HL-60/S4 treated with phorbol 12-myristate 13-acetate at 8.2 ng/mL for 4 days and 3 days (cell line): Measurements from ENCODE around the gene TPSAB1.
"Not testable (repeated sequence)": the region's sequence is repeated elsewhere in the genome, so short reads cannot be mapped to it uniquely, and the experiment has no call there.

ENCODE experiments used
- in situ Hi-C: fragments of 300-500 bp; cut with MboI; formaldehyde crosslinking; loops from 2 replicates; pipeline ENCODE4 v1.15.0; 2022; ENCODE audit warnings: low sequenced_read_pairs

The TPSAB1 gene

DNA sequence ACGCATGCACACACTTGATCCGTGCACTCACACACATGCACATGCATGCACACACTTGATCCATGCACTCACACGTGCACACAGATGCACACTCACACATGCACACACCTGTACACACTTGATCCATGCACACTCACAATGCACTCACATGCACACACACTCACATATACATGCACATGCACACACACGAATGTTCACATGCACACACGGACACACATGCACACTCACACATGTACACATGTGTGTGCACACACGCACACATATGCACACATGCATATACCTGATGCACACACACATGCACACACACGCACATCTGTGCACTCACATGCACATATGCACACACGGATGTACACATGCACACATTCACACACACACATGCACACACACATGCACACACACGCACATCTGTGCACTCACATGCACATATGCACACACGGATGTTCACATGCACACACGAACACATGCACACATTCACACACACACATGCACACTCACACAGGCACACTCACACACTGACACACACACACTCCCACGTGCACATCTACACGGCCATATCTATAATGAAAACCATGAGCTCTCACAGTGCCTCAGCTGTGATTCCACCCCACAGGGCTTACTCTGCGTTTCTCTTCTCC, 7.5 kb downstream of the TPSAB1 start:
- in situ Hi-C loops, result not testable (repeated sequence)

DNA sequence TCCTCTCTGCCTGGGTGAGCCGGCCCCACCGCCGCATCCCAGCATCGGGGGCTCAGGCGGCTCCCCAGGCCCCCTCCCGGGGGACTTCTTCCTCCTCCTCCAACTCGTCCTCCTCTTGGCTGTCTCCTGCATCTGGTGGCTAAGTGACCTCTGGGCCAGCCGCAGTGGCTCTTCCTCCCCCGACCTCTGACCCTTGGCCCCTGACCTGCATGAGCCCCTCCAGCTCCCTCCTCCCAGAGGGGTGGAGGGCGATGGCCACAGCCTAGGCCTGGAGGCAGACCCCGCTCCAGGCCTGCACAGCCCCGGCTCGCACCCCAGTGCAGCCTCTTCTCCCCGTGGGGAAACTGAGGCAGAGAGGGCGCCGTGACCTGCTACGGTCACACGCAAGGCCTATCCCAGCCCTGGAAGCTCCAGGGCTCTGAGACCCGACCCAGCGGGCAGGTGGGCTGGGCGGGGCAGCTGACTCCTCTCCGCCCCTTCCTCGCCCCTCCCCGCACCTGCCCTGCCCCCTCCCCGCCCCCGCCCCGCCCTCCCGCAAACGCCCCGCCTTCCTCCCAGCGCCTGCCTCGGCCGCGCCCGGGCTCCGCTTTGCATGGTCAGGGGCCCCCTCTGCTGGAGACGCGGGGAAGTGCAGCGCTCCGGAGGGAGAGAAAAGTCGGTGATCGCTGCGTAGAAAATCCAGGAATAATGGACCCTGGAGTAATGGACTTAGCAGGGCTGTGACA, 8.7 kb downstream of the TPSAB1 start:
- in situ Hi-C loops, result not testable (repeated sequence)

DNA sequence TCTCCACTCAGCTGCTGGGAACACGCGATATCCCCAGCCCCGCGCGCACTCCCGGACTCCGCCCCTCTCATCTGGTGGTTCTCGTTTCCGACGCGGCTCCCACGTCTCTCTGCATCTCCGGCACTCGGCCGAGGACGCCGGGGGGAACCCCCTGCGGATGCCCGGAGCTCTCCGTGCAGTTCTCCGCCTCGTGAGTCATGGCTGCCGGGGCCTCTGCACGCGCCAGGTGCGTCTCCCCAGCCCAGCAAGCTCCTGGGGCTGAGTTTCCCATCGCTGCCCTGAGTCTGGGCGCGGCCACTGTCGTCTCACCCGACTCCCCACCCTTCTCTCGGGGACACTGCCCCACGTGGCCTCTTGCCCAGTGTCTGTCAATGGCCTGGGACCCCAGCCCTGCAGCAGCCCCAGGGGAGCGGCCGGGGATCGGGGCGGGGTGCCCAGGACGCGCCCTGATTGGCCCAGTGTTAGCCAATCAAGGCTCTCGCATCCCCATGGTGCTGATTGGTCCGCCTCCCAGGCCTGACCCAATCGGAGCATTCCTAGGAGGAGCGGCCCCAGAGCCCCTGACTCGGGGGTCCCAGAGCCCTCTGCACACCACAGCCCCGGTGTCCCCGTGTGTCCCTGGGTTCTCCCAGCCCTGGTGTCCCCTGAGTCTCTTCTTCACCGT, 13.3 kb downstream of the TPSAB1 start:
- in situ Hi-C loops, result not testable (repeated sequence)

DNA sequence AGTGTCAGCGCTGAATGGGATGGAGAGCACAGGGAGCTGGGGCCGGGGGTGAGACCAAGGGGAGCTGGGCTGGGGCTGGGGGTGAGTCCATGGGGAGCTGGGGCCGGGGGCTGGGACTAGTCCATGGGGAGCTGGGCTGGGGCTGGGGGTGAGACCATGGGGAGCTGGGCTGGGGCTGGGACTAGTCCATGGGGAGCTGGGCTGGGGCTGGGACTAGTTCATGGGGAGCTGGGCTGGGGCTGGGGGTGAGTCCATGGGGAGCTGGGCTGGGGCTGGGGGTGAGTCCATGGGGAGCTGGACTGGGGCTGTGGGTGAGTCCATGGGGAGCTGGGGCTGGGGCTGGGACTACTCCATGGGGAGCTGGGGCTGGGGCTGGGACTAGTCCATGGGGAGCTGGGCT, 14.3 kb downstream of the TPSAB1 start:
- in situ Hi-C loops, result not testable (repeated sequence)

DNA sequence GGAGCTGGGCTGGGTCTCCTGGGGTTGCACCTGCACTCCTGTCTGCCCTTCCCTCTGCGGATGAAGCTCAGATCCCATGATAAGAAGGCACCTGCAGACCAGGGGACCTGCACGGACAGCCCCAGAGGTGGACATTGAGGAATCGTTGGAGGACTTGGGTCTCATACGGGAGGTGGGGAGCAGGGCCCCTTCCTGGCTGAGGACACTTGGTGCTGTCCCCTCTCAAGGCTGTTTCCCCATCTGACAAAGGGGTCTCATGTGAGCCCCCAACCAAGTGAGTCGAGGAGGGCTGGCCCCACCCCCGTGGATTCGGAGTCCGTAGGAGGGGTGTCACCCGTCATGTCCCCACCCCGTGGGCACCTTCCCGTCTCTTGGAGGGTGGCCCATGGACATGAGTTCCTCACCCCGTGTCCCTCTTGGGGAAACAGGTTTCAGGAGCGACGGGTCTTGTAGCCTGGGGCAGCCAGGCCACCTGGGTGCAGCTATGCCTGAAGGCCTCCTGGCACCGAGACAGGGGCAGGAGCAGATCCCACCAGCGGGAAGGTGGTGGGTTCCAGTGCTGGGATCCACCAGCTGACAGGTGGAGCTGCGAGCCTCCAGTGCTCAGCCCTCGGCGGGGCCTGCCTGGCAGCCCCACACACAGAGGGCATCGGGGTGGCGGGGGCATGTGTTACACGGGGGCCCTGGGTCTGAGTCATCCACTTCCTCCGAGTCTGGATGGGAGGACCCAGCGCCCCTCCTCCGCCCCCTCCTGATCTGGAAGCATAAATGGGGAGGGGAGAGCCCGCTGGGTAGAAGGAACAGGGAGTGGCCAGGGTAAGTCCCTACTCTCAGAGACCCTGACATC, 15.0 kb downstream of the TPSAB1 start, which contains the start of gene TPSD1:
Gene TPSD1 (plus strand): TSS at position 794 of the 847 bp plus-strand sequence. CDS start 212 bp downstream, outside the sequence.
- in situ Hi-C loops, result not testable (repeated sequence)

DNA sequence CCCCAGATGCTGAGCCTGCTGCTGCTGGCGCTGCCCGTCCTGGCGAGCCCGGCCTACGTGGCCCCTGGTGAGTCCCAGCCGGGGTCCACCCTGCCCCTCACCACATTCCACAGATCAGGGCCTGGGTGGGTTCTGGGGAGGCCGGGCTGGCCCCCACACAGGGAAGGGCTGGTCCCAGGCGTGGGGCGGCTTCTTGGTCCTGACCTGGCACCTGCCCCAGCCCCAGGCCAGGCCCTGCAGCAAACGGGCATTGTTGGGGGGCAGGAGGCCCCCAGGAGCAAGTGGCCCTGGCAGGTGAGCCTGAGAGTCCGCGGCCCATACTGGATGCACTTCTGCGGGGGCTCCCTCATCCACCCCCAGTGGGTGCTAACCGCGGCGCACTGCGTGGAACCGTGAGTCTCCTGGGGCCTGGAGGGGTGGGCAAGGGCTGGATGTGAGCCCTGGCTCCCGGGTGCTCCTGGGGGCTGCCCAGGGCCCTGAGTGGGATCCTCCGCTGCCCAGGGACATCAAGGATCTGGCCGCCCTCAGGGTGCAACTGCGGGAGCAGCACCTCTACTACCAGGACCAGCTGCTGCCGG, 15.9 kb downstream of the TPSAB1 start:
- in situ Hi-C loops, result not testable (repeated sequence)

DNA sequence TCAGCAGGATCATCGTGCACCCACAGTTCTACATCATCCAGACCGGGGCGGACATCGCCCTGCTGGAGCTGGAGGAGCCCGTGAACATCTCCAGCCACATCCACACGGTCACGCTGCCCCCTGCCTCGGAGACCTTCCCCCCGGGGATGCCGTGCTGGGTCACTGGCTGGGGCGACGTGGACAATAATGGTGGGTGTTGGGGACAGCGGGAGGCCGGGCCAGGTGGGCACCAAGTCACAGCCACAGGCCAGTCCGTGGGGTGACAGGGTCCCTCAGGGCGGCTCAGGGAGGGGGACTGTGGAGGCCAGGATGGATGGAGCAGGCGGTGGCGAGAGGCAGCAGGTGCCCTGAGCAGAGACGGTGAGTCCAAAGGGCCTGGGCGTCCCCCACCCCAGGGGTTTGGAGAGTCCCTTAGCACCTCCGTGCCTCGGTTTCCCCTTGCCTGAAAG, 16.4 kb downstream of the TPSAB1 start:
- in situ Hi-C loops, result no loop called here

DNA sequence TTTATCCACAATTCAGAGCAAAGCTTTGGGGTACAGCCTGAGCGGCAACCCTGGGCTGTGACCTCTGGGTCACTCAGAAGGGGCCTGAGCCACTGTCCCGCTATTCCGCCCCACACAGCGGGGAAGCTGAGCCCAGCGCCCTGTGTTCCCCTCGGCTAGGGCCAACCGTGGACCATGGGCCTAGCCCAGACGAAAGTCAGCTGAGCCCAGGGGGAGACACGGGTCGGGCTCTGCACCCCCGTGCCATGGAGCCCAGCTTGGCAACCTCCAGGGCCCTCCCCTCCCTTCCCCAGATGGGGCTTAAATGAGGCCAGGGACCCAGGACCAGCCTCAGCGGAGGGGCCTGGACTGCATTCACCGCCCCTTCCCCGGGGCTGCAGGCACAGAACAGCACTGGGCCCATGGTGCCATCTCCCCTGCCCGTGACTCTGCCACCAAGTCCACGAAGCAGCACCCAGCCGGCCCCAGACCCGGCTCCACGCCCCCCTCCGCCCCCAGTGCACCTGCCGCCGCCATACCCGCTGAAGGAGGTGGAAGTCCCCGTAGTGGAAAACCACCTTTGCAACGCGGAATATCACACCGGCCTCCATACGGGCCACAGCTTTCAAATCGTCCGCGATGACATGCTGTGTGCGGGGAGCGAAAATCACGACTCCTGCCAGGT, 17.2 kb downstream of the TPSAB1 start:
- in situ Hi-C loops, result no loop called here

DNA sequence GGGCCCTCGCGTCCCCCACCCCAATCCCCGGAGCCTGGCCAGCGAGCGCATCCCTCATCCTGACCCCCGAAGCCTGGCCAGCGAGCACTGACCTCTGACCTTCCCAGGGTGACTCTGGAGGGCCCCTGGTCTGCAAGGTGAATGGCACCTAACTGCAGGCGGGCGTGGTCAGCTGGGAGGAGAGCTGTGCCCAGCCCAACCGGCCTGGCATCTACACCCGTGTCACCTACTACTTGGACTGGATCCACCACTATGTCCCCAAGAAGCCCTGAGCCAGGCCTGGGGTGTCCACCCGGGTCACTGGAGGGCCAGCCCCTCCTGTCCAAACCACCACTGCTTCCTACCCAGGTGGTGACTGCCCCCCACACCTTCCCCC, 17.7 kb downstream of the TPSAB1 start:
- in situ Hi-C loops, result no loop called here

DNA sequence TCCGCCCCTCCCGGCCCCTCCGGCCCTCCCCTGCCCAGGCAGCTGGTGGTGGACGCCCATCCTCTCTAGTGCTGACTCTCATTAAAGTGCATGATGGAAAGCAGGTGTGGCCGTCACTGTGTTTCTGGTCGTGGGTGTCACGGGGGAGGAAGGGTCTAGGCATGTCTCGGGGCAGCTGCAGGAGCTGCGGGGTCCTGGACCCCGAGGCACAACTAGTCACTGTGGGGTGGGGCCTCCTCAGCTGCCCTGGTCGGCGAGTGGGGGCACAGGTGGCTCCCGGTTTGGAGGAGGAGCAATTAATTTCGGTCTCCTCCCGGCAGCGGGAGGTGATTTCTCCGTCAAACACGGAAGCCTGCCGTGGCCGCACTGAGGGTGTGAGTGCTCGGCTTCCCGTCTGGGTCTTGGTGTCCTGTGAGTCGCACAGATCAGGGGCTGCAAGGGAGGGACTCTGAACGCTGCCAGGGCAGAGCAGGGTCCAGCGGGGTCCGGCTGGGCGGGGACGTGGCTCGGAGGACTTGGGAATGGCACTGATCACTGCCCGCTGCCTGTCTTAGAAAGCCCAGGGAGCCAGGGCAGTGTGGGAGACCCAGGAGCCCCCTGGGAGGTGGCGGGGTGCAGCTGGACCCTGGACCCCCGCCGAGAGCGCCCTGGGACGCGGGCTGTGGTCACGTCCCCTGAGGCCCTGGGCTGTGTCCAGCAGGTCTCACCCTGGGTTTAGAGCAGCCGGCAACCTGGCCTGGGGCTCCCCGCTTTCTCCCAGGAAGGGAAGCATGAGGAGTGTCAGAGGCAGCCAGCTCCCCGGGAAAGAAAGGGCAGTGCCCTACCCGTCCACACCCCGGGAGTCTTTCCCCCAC, 18.6 kb downstream of the TPSAB1 start:
- in situ Hi-C loops, result no loop called here

DNA sequence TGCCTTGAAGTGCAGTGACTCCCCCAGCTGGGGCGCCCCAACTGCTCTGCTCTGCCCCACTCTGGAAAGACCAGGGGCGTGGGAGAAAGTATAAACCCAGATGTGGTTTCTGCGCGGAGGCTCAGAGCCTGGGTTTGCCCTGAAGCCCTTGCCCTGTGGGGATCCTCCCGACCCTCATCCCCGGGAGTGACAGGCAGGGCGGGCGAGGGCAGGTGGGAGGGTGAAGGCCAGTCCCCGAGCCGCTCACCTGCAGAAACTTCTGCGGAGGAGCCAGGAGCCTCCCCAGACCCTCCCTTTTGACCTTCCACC, 19.2 kb downstream of the TPSAB1 start:
- in situ Hi-C loops, result no loop called here

DNA sequence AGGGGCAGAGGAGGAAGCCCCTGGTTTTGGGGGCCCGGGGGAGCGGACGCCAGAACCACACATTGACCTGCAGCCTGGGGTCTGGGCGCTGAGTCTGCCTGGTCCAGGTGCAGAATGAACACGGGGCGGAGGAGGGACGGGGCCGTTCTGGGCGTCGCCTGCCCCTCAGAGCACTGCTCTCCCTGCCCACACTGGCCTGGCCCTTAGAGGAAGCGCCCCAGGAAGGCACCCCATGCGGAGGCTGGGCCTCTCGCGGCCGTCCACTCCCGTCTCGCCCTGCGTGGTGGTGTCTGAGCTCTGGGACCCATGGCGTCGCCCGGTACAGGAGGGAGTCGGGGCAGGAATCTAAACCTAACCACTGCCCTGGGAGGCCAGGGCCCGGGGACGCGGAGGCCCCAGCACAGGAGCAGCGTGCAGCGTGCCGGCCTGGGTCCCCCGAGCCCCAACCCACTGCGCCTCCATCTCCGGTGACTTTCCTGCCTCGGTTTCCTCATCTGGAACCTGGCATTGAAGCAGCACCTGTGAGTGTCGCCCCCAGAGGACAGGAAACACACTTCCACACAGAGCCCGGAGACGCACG, 19.7 kb downstream of the TPSAB1 start:
- in situ Hi-C loops, result no loop called here

DNA sequence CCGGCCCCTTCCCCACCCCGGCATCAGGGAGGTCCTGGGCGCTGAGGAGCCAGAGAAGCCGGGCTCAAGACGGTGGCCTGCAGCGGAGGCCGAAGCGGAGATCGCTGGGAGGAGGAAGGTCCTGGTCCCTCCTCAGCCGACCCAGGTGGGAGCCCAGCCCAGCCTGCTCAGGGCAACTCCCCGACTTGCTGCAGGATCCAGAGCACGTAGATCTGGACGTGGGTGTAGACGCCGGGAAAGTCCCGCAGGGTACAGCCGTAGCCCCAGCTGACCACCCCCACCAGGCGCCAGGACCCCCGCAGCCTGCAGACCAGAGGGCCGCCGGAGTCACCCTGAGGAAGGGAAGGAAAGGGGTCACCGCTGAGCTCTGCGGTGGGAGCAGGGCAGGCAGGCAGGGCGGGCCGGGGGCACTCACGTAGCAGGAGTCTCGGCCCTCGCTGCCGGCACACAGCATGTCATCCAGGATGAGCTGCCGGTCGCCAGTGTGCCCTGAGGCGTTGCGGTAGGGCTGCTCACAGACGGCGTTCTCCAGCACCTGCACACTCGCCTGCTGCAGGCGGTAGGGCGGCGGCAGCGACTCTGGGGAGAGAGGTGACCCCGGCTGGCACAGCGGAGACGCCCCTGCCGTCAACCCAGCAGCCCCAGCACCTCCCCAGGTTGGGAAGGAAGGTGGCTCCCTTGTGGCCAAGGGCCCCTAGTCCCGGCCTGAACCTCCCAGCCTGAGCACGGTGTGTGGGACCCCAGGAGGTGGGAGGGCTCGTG, 20.8 kb downstream of the TPSAB1 start:
- in situ Hi-C loops, result no loop called here

DNA sequence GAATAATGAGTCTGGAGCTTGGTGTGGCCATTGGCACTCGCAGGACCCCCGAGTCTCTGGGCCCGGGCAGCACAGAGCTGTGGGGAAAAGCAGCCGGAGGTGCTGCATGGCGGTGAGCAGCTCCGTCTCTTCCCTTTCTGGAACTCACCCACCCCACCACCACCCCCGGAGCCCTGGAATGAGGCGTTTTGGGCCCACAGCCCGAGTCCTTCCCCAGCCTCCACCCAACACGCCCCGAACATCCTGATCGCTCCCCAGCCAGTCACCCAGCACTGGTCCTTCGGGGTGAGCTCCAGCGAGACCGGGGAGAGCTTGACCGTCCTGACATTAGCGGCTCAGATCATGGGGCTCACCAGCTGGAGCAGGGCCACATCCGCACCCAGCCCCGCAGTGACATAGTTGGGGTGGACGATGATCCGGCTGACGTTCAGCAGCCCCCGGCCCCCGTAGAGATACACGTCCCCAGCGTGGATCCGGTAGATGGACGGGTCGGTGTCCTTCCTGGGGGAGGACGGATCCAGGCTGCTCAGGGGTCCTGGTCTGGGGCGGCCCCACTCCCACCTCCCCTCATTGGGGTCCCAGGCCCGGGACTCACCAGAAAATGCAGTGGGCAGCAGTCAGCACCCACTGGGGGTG, 21.8 kb downstream of the TPSAB1 start:
- in situ Hi-C loops, result no loop called here

DNA sequence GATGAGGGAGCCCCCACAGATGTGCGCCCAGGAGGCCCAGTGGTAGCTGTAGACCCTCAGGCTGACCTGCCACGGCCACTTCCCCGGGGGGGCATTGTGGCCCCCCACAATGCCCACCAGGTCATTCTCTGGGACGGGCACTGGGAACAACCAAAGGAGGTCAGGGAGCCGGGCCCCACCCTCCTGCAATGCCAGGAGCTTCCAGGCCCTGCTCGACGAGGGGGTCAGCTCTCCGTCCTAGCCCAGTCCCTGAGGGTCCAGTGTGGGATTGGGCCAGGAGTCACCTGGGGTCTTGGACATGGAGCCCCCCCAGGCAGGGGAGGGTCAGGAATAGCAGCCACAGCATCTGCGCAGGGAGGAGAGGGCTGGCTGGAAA, 22.3 kb downstream of the TPSAB1 start:
- in situ Hi-C loops, result no loop called here

DNA sequence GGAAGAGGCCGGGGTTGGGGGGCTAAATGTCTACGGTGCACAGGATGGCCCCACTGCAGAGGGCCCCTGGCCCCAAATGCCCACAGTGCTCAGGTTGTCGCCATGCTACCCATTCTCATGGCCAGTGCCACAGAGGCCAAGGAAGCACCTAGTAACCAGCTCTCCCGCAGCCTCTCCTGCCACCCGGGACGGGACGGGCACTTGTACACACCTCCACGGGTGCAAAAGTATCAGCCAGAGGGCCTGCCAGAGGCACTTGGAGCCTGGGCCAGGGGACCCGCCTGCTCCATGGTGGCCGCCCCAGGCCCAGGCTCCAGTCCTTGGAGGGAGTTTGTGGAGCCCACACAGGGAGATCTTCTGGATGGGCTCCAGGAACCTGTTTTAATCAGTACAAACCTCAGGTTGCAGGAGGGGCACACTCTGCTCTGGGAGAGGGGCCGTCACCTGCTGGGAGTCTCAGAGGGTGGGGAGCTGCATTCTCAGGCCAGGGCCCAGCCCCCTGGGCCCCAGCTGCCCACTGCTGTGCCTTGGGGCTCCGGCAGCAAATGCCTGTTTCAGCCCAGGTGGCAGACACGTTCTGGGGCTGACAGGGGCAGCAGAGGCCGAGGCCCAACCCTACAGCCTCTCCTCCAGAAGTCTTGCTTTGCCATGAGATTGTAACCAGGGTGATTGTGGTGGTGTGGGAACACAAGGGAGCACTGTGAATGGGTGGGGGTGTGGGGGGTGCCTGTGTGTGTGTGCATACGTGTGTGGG, 23.3 kb downstream of the TPSAB1 start:
- in situ Hi-C loops, result no loop called here
